Measurements from ENCODE around the gene SLX4IP.
A peak's percentile ranks its signal among the peaks of the same experiment; 100 is the strongest.

SLX4IP gene

DNA sequence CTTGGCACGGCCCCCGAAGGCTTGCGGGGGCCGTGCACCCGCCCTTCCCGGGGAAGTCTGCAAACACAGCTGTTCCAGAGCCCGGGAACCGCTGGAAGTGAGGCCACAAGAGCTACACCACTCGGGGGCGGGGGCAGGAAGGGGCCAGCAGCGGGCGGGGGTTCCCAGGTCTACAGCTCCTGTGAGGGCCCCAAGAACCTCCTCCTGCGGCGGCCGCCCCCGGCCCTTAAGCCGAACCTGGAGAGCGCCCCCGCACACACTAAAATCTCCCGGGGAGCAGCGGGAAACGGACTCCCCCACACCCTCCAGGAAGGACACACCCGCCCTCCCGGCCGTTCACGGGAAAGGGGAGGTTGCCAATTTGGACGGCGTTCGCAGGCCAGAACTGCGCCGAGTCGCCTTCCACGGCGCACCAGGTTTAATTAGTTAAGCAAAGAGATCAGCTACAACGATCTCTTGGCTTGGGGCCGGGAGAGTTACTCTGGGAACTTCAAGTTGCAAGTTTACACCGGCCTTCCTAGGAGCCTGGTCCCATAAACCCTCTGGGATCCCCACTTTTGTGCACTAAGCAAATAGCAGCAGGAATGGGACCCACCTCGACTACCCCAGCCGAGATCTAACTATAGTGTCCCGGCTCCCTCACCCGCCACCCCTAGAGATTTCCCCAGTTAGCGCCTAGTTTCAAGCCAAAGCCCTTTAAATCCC lies 237.0 kb downstream of the SLX4IP start (continued):
- TF ChIP-seq, protein P1, sequence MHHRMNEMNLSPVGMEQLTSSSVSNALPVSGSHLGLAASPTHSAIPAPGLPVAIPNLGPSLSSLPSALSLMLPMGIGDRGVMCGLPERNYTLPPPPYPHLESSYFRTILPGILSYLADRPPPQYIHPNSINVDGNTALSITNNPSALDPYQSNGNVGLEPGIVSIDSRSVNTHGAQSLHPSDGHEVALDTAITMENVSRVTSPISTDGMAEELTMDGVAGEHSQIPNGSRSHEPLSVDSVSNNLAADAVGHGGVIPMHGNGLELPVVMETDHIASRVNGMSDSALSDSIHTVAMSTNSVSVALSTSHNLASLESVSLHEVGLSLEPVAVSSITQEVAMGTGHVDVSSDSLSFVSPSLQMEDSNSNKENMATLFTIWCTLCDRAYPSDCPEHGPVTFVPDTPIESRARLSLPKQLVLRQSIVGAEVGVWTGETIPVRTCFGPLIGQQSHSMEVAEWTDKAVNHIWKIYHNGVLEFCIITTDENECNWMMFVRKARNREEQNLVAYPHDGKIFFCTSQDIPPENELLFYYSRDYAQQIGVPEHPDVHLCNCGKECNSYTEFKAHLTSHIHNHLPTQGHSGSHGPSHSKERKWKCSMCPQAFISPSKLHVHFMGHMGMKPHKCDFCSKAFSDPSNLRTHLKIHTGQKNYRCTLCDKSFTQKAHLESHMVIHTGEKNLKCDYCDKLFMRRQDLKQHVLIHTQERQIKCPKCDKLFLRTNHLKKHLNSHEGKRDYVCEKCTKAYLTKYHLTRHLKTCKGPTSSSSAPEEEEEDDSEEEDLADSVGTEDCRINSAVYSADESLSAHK (tag by site-specific recombination; IDR thresholded peaks at IDR 0.05) = no peak
- TF ChIP-seq ZNF214 (tag by site-specific recombination; IDR thresholded peaks at IDR 0.05; ENCODE audit: borderline replicate concordance) (no peak), ZBTB20 (tag by site-specific recombination; IDR thresholded peaks at IDR 0.05) (peak; percentile 17; the same call in 1 of the 2 replicates), ZNF292 (tag by site-specific recombination; IDR thresholded peaks at IDR 0.05; ENCODE audit: borderline replicate concordance, low read depth) (no peak), ZNF184 (tag by site-specific recombination; IDR thresholded peaks at IDR 0.05) (no peak), ZNF211 (tag by site-specific recombination; IDR thresholded peaks at IDR 0.05; ENCODE audit: low read depth) (no peak), ZBTB21 (tag by site-specific recombination; IDR thresholded peaks at IDR 0.05) (no peak), ZNF132 (tag by site-specific recombination; IDR thresholded peaks at IDR 0.05; ENCODE audit: borderline replicate concordance) (no peak), HOXD13 (CRISPR knock-in tag; IDR thresholded peaks at IDR 0.05; ENCODE audit: borderline replicate concordance) (no peak), ZNF629 (tag by site-specific recombination; IDR thresholded peaks at IDR 0.05) (no peak), ZFP69B (tag by site-specific recombination; IDR thresholded peaks at IDR 0.05) (no peak), ZNF274 (IDR thresholded peaks at IDR 0.05; ENCODE audit: low read length) (no peak), ZNF274 (tag by site-specific recombination; IDR thresholded peaks at IDR 0.05; ENCODE audit: borderline replicate concordance) (no peak), KLF16 (tag by site-specific recombination; IDR thresholded peaks at IDR 0.05) (no peak), ZNF621 (tag by site-specific recombination; IDR thresholded peaks at IDR 0.05) (no peak), ZNF341 (tag by site-specific recombination; IDR thresholded peaks at IDR 0.05; ENCODE audit: low read depth) (peak; percentile 84), GLI4 (tag by site-specific recombination; IDR thresholded peaks at IDR 0.05) (no peak), ZIC2 (tag by site-specific recombination; IDR thresholded peaks at IDR 0.05) (no peak; the same call in 1 of the 2 replicates), SP2 (tag by site-specific recombination; IDR thresholded peaks at IDR 0.05) (peak; percentile 58), ZNF133 (tag by site-specific recombination; IDR thresholded peaks at IDR 0.05) (no peak), KLF1 (tag by site-specific recombination; IDR thresholded peaks at IDR 0.05) (0 out of 2 replicates have a peak, but pooled peaks have one; percentile 17), ZNF626 (tag by site-specific recombination; IDR thresholded peaks at IDR 0.05) (no peak), BCL11B (tag by site-specific recombination; IDR thresholded peaks at IDR 0.05; ENCODE audit: low read depth) (no peak), ZNF837 (tag by site-specific recombination; IDR thresholded peaks at IDR 0.05) (no peak), ZNF596 (tag by site-specific recombination; IDR thresholded peaks at IDR 0.05) (no peak), ZNF223 (tag by site-specific recombination; IDR thresholded peaks at IDR 0.05) (no peak), OVOL3 (tag by site-specific recombination; IDR thresholded peaks at IDR 0.05) (no peak), ZNF155 (tag by site-specific recombination; IDR thresholded peaks at IDR 0.05) (no peak)
- TF ChIP-seq, protein P2, sequence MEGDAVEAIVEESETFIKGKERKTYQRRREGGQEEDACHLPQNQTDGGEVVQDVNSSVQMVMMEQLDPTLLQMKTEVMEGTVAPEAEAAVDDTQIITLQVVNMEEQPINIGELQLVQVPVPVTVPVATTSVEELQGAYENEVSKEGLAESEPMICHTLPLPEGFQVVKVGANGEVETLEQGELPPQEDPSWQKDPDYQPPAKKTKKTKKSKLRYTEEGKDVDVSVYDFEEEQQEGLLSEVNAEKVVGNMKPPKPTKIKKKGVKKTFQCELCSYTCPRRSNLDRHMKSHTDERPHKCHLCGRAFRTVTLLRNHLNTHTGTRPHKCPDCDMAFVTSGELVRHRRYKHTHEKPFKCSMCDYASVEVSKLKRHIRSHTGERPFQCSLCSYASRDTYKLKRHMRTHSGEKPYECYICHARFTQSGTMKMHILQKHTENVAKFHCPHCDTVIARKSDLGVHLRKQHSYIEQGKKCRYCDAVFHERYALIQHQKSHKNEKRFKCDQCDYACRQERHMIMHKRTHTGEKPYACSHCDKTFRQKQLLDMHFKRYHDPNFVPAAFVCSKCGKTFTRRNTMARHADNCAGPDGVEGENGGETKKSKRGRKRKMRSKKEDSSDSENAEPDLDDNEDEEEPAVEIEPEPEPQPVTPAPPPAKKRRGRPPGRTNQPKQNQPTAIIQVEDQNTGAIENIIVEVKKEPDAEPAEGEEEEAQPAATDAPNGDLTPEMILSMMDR (tag by site-specific recombination; IDR thresholded peaks at IDR 0.05) = no peak
- TF ChIP-seq, protein P3, sequence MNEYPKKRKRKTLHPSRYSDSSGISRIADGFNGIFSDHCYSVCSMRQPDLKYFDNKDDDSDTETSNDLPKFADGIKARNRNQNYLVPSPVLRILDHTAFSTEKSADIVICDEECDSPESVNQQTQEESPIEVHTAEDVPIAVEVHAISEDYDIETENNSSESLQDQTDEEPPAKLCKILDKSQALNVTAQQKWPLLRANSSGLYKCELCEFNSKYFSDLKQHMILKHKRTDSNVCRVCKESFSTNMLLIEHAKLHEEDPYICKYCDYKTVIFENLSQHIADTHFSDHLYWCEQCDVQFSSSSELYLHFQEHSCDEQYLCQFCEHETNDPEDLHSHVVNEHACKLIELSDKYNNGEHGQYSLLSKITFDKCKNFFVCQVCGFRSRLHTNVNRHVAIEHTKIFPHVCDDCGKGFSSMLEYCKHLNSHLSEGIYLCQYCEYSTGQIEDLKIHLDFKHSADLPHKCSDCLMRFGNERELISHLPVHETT (tag by site-specific recombination; IDR thresholded peaks at IDR 0.05) = no peak
- TF ChIP-seq, protein P4, sequence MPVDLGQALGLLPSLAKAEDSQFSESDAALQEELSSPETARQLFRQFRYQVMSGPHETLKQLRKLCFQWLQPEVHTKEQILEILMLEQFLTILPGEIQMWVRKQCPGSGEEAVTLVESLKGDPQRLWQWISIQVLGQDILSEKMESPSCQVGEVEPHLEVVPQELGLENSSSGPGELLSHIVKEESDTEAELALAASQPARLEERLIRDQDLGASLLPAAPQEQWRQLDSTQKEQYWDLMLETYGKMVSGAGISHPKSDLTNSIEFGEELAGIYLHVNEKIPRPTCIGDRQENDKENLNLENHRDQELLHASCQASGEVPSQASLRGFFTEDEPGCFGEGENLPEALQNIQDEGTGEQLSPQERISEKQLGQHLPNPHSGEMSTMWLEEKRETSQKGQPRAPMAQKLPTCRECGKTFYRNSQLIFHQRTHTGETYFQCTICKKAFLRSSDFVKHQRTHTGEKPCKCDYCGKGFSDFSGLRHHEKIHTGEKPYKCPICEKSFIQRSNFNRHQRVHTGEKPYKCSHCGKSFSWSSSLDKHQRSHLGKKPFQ (tag by site-specific recombination; IDR thresholded peaks at IDR 0.05) = no peak
- TF ChIP-seq, protein P5, sequence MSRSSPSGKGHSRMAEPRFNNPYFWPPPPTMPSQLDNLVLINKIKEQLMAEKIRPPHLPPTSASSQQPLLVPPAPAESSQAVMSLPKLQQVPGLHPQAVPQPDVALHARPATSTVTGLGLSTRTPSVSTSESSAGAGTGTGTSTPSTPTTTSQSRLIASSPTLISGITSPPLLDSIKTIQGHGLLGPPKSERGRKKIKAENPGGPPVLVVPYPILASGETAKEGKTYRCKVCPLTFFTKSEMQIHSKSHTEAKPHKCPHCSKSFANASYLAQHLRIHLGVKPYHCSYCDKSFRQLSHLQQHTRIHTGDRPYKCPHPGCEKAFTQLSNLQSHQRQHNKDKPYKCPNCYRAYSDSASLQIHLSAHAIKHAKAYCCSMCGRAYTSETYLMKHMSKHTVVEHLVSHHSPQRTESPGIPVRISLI (tag by site-specific recombination; IDR thresholded peaks at IDR 0.05) = no peak
- TF ChIP-seq, protein P6, sequence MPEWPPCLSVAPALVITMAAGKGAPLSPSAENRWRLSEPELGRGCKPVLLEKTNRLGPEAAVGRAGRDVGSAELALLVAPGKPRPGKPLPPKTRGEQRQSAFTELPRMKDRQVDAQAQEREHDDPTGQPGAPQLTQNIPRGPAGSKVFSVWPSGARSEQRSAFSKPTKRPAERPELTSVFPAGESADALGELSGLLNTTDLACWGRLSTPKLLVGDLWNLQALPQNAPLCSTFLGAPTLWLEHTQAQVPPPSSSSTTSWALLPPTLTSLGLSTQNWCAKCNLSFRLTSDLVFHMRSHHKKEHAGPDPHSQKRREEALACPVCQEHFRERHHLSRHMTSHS (tag by site-specific recombination; IDR thresholded peaks at IDR 0.05) = no peak

Measured in HEK293 (cell line).